Hippocampal formation (tissue), 2 donors: ENCODE measurements around the gene PPP2R5C.

Experiments used
- DNase-seq, 2 donors: peaks; one replicate each; lab custom pipeline; 2025; lab: John Stamatoyannopoulos, UW

The PPP2R5C gene

DNA sequence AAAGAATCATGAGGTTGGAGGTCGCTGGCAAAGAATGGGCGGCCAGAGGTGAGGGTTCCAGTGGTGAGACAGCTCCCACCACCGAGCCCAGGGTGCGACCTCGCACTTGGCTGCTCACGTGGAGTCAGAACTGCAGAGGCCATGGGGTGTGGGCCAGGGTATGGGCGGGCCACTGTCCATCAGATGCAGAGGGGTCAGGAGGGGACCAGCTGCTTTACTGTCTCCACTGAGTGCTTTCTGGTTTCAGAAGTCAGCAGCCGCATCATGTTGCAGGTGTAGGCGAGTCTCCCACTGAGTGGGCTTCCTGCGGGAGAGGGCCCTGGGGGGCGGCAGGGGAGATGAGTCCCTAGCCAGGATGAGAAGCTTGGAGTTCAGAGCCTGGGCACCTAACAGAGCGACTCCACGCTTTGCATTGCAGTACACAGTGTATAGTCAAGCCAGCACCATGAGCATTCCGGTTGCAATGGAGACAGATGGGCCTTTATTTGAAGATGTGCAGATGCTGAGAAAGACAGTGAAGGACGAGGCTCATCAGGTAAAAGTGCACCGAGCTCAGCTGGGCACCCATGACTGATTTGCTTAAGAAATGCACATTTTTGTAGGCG lies 156.0 kb downstream of the PPP2R5C start:
- DNase-seq, result no peak

DNA sequence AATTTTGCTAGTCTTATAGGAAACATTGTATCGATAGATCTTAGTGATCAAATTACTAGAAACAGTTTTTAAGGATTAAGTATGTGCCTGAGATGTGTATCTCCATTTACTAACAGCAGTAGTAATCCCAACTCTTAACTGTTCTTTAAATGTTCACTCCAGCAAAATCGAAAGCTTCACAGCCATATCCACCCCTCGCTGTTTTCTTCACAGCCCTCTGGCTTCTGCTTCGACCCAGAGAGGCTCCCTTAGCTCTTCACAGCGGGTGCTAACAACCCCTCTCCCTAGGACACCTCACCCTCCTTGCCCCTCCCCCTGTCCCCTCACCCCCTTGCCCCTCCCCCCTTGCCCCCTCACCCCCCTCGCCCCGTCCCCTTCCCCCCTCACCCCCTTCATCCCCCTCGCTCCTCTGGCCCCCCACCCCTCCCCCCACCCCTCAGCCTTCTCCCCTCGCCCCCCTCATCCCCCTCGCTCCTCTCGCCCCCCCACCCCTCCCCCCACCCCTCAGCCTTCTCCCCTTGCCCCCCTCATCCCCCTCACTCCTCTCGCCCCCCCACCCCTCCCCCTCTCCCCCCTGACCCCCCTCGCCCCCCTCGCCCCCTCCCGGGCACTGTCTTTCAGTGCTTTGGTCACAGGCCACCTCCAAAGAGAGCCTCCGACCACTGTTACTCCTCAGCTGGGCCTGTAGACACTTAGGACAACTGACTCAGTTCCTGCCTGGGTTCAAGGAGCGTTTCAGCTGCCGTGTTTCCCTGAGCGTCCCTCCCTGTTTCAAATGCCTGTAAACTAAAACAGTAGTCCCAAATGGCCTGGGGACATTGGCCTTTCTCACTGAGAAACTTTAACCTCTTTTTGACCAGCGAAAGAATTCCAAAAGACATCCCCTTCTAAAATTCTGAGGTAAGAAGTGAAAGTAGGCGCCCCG lies 156.8 kb downstream of the PPP2R5C start:
- DNase-seq, result no peak

DNA sequence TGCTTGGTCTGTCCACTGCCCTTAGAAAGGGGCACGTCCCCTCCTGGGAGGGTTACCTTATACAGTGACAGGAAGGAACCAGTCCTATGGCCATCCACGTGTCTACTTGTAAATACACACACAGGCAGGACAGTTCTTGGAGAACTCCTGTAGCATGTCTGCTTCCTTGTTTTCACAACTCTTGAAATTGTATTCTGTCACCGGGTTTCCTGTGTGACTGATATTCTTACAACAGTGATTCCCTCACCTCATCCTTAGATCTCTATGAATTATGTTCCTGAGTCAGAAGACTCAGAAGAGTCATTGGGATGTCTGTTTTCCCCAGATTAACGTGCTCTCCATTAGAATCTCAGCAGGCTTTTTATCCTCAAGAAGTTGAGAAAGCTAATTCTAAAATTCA lies 158.8 kb downstream of the PPP2R5C start:
- DNase-seq, result no peak

- DNase-seq, result no peak
These were observed 161.4 kb downstream of the PPP2R5C start for GRCh38 chr14:101922866-101923265.

DNA sequence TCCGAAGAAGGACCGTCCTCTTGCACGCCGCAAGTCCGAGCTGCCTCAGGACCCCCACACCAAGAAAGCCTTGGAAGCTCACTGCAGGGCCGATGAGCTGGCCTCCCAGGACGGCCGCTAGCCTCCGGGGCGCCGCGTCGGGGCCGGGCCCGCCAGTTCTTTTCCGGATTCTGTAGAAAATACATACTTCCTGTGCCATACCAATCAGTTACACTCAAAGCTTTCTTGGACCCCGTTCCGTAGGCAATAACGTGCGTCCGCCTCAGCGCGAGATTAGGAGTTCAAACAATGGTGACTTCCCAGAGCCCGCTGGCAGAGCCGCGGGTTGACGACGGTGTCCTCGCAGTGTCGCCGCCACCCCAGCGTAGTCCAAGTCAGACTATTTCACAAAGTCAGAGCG lies 163.6 kb downstream of the PPP2R5C start:
- DNase-seq, result no peak

DNA sequence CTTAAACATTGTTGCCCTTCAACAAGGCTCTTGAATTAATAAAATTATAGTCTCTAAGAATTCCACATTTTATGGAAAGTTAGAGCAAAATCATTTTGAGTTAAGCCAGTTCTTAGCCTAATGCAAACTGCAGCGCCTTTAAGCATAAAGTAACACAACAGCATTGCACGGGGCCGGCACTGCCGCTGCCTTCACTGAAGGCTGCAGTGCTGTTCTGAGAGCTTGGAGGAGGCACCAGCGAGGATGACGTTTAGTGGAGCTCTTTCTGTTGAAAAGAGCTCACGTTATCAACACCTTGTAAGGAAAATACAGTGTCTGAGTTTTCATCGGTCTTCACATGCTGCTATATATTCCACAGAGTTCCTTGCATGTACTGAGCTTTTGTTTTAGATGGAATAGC lies 164.6 kb downstream of the PPP2R5C start:
- no peak for DNase-seq

DNA sequence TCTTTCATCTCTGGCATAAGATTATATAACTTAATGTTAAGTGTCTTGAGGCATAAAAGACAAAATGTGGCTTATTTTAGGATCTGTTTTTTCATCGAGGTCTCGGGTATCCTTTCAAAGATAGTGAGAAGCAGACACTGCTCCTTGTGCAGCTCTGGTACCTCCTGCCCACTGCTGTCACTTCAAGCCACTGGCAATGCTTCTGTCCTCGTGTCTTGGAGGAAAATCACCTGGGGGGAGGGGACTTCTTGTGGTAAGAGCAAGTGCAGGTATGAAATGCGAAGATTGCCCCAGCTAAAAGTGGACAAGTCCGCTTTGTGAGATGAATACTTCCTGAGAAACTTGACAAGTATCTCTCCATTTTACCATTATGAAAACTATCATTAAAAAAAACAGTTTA lies 165.1 kb downstream of the PPP2R5C start:
- no peak for DNase-seq

DNA sequence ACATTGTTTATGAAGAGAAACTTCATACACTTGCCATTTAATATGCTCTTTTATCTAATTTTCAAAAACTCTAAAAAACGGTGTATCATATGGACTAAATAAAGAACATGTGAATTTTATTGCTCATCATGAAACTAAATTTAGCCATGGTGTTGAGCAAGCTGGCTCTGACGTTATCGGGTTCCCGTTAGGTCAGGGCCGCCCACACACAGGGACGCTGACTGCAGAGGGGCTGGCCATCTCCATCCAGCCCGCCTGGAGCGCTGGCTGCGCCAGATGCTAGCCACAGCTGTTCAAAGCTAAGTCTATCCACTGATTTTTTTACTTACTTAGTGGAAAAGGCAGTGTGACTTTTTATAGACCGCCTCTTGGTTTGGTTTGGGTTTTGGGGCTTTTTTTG lies 166.3 kb downstream of the PPP2R5C start:
- DNase-seq, result no peak

DNA sequence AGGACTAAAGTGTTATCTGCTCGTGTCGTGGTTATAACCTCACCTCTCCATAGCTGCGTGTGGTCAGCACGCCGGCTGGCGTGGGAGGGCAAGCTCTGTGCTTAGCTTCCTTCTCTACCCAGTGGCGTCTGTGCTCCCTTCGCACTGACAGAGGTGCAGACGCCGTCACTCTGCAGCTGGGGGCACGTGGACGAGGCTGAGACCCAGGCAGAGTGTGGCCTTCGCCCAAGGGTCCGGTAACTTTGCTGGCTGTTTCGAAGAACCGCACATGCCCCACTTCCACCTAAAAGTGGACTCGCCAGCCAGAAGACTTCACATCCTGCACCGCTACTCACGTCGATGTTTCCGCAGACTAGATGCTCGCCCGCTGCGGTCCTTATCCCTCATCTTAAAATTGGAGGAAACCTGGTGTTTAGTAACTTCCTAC lies 166.9 kb downstream of the PPP2R5C start:
- DNase-seq, result no peak

- no peak for DNase-seq
These were observed 167.6 kb downstream of the PPP2R5C start for GRCh38 chr14:101929096-101929495.

DNA sequence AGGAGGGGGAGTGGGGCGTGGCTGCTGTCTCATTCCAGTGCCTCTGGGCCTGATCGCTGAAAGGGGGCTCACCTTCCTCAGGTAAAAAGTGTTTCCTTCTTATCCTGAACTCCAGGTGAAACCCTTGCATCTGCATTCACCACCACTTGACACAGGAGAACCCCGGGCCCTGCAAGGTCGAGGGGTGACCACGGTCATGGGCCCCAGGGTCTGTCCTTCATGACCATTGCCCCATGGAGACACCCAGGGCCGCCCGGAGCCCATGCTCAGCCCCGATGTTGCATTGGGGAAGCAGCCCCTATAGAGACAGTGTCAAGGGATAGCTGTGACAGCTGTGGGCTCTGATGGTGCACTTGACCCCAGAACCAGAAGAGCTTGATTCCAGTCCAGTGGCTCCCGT lies 168.4 kb downstream of the PPP2R5C start:
- DNase-seq, result no peak

- DNase-seq, result no peak
These were observed 171.2 kb downstream of the PPP2R5C start for GRCh38 chr14:101932673-101933072.

- DNase-seq, result no peak
These were observed 171.7 kb downstream of the PPP2R5C start for GRCh38 chr14:101933209-101933608.

GRCh38 chr14:101934601-101935150 lies 173.2 kb downstream of the PPP2R5C start:
- no peak for DNase-seq

DNA sequence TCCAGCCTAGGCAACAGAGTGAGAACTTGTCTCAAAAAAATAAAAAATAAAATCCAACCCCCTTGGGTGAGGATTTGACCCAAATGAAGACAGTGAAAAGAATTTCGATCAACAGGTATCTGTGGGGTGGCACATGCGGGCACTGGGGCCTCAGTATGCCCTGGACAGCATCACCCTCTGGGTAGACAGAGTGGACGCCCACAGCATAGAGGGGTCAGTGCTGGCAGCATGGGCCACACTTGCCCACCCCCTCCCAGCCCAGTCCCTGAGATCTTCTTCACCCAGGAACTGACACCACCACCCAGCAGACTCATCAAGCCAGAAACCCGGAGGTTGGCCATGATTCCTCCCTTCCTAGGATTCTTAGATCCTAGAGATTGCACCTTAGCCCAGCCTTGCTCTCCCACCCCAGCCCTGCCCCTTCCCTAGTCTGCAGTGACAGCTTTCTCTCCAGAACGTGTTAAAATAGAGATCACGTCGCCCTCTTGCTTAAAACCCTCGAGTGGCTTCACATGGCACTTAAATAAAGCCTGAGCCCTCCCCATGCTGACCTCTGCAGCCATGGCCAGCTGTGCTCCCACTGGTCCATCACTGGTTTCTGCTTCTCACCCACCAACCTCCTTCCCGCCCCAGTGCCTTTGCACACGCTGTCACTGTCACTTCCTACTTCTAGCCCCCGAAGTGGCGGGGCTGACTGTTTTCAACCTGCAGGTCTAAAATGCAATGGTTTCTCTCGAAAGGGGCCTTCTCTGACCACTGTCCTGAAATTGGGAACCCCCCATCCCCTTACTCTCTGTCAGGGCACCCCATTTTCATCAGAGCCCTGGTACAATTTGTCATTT lies 176.6 kb downstream of the PPP2R5C start:
- no peak for DNase-seq

DNA sequence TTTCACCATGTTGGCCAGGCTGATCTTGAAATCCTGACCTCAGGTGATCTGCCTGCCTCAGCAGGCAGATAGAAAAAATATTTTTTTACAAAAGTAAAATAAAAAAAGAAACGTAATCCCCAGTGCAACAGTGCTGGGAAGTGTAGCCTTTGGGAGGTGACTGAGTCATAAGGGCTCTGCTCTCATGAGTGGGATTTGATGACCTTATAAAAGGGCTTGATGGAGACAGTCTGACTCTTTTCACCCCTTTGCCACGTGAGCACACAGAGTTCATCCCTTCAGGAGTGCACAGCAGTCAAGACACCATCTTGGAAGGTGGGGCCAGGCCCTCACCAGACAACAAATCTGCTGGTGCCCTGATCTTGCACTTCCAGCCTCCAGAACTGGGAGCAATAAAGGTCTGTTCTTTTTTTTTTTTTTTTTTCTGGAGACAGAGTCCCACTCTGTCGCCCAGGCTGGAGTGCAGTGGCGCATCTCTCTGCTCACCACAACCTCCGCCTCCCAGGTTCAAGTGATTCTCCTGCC lies 178.2 kb downstream of the PPP2R5C start:
- no peak for DNase-seq

DNA sequence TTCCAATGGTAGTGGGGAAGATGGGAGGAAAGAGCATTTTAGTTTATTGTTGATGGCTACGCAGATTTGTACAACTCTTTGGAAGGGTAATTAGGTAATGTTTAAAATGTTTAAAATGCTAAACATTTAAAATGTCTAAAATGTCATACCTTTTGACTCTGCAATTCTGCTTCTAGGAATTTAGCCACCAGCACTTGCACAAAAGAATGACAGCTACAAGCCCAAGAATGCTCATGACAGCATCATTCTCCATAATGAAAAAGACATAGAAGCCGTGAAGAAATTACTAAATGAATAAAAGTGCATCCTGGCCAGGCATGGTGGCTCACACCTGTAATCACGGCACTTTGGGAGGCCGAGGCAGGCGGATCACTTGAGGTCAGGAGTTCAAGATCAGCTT lies 182.9 kb downstream of the PPP2R5C start:
- no peak for DNase-seq

- no peak for DNase-seq
These were observed 183.7 kb downstream of the PPP2R5C start for GRCh38 chr14:101945171-101945570.

- DNase-seq, result no peak
These were observed 186.0 kb downstream of the PPP2R5C start for GRCh38 chr14:101947577-101947903.

GRCh38 chr14:101947904-101948665 lies 186.6 kb downstream of the PPP2R5C start:
- DNase-seq, result peak; percentile 98 to 99

DNA sequence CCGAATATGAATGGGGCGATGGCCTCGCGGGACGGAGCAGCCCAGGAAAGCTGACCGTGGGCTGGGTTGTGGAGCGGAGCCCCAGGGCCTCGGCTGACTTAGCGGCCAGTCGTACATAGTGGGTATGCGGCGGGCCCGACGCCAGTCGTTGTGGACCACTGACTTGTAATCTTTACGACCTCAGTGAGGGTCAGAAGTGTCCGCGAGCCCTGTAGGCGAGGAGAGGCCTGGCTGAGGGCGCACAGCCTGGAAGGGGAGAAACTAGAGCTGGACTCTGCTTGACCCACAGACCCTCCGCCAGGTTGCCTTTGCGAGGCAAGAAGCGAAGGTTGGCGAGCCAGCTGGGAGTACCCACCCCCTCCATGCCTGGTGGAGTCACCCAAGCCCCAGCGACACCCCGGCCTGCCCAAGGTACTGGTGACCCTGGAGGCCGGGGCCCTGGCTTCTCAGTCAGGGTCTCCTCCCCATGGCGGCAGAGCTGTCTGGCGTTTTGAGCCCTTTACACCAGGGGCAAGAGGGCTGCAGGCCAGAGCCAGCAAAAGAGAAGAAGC lies 187.2 kb downstream of the PPP2R5C start:
- no peak for DNase-seq
